Stimulated activated CD4-positive, alpha-beta T cell treated with anti-CD3 and anti-CD28 coated beads, Interleukin-15, amount 100 ng/mL, for 48 hours (primary cell): ENCODE results near the gene CNTNAP1.
"Not testable (repeated sequence)": the region's sequence is repeated elsewhere in the genome, so short reads cannot be mapped to it uniquely, and the experiment has no call there.

Experiments
- DNase-seq, 2 donors: peaks; one replicate each; pipeline ENCODE4 v3.0.0-alpha.2; 2020; ENCODE audit warnings: low read depth in 2 of 2

The CNTNAP1 gene

DNA sequence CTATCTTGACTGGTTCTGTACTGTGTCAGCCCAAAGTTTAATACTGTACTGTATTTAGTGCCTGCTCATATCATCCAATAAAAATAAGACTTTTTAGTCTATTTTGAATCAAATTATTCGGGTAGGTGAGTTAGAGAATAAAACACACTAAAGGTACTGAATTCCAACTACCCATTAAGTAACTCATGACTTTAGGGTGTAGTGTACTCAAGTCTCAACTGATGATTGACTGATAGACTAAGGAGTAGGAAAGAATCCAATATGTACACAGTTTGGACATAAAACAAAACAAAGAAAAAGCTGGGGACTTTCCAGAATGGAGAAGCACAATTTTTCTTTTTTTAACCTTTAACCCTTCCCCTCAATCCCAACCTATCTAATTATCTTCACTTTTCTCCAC is 58.4 kb downstream of the CNTNAP1 start:
- no peak for DNase-seq

DNA sequence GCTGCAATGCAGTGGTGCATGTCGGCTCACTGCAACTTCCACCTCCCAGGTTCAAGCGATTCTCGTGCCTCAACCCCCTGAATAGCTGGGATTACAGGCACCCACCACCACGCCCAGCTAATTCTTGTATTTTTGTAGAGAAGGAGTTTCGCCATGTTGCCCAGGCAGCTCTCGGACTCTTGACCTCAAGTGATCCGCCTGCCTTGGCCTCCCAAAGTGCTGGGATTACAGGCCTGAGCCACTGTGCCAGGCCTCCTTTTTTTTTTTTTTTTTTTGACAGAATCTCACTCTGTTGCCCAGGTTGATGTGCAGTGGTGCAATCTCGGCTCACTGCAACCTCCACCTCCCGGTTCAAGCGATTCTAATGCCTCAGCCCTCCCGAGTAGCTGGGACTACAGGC is 60.6 kb downstream of the CNTNAP1 start:
- not testable (repeated sequence) for DNase-seq

DNA sequence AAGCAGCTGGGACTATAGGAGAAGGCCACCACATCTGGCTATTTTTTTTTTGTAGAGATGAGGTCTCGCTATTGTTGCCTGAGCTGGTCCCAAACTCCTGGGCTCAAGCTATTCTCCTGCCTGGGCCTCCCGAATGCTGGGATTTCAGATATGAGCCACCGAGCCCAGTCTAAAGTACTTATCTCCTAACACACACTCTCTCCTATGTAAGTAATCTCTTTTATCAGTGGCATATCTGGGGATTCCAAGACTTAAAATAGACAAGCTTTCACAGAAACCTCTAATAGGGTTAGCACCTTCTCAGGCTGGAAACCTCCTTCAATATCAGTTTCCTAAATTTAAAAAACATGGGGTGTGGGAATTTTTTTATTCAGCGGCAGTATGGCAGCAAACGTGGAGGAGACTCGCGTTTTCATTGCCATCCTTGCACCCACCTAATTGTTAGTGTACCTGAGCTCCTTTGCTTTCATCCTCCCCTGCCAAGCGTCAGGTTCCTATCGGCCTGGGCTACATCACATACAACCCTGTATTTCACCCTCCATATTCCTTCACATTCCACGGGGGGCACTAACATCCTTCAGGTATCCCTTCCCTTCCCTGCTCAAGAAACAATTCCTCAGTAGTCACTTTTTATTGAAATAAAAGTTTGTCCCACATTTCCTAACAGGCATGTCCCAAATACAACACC is 61.4 kb downstream of the CNTNAP1 start:
- DNase-seq = no peak

DNA sequence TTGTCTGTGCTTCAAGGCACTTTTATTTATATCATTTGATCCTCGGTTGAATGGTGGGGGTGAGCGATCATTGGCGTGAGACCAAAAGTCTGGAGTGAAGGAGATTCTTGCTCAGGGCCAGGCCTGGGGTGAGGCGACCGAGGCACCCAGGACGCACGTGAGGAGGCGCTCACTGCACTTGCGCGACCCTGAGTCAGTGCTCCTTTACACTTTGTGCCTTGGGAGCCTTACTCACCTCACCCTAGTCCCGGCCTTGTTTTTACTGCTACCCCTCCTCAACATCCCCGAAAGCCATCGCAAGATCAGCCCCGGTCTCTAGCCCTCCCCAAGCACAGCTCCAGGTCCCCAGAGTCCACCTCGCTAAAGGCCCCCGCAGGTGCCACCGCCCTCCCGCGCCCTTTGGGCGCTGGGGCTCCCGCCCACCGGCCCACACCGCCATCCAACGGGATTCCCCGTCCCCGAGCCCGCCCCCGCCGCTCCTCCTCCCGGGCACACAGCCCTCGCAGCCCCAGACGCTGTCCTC is 62.0 kb downstream of the CNTNAP1 start:
- DNase-seq = peak; percentile 65 to 67

DNA sequence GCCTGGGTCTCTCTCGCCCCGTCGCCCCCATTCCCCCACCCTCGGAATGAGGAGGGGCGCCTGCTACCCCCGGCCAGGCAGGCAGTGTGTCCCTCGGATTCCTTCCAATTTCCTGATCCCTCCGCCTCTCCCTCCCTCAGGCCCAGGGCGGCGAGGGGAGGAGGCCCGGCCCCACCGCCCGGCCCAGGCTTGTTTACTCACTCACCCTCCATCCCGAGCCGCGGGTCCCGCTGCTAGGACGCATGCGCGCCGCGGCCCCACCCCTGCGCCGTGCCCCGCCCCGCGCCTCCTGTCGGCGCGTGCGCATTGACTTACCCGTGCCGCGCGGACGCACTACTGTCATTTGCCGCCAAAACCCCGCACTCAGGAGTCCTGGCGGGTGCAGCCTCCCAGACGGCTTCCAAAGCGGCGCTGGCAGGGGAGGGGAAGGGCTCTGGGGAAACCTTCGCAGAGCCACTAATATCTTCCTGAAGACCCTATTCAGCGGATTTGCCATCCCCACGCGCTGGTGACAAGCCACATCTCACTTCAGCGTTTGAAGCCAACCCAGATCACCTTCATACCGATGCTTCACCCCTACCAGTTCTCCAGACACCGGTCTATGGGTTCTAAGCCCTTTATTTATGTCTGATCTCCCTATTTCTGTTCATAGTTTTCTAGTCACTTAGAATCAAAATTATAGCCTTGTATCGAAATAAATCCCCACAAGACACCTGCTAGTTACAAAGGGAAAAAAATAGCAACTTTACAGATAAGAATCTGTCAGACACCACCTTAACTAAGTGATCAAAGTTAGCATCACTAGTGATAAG is 62.7 kb downstream of the CNTNAP1 start, which contains the start of gene EZH1:
Gene EZH1 (minus strand): TSS at position 235 of the 812 bp plus-strand sequence. CDS start 16,099 bp downstream, outside the sequence.
- DNase-seq = peak; percentile 88 to 90

DNA sequence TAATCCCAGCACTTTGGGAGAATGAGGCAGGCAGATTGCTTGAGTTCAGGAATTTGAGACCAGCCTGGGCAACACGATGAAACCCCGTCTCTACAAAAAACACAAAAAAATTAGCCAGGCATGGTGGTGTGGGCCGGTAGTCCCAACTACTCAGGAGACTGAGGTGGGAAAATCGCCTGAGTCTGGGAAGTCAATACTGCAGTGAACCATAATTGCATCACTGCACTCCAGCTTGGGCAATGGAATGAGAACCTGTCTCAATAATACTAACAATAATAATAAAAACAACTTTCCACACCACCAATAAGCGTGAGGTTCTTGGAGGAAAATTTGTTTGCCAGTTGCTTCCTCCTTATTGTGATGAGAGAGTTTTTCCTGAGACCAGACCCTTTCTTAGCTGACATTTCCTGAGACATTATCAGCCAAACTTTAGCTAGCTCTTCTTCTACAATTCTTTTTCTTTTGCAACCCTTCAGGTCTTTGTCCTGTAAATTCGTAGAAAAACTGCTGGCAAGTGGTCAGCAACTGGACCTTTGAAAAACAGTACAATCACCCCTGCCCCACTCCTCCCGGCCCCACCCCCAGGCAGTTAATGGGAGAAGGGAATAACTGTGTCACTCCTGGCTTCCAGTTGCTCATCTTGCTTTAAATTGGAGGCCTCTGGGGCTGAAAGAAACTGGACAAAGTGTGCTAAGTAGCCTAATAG is 66.0 kb downstream of the CNTNAP1 start:
- no peak for DNase-seq

DNA sequence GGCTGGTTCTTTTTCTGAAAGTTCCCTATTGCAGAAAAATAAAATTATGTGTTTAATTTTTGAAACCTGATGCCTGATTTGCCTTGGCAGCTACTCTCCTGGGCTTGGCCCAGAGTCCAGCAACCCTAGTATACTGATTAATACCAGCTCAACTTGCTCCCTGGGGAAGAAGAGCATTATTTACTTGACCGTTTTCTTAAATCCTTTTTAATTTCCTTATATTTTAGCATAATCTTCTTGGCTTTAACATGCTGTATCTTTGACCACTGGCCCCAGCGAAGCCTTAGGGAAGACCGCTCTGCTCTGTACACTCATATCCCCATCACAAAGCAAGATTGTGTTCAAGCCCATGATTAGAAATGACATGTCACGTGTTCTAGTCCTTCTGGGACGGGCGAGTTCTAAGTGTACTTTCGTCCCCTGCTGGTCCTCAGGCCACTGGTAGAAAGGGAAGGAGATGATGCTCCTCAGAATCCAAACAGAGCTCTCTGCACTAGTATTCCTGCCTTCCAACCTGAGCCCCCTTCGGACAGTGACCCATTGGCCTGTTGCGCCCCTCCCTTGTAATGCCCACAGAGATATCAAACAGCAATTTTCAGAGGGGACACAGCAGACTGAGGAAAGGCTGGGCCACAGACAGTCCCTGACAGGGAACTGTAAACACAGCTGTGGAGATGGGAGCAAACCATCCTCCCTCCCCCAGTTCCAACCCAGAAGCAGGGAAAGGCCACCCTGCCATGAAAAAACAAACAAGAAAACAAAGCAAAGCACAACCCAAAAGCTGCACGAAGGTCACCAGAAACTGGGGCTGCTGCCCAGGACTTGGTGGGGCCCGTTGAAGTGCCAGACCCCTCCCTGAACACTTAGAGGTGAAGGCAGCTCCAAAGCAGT is 66.8 kb downstream of the CNTNAP1 start:
- DNase-seq = no peak
